Mesenteric fat pad (tissue), 1 donor: ENCODE measurements around the gene TAF7L. TPM values are rescaled to one million over a fixed set of nuclear protein-coding genes. Genes with fewer than 3 reads are reported as not detected.
"Not testable (repeated sequence)": the region's sequence is repeated elsewhere in the genome, so short reads cannot be mapped to it uniquely, and the experiment has no call there.

Experiments
- DNase-seq: peaks from one replicate; pipeline ENCODE4 v3.0.0-alpha.2; 2020; ENCODE audit warnings: low spot score
- long read RNA-seq: library from polyadenylated mRNA; unstranded; transcript quantifications from one replicate; pipeline ENCODE4 v2.0.0, GENCODE V29; 2020
- total RNA-seq: library from RNA; stranded (reverse); fragmentation: NEBNext Ultra II Directional; extraction: Animal tissue kit (Norgen Biotek cat#: 25700); gene quantifications from one replicate; pipeline ENCODE4 v1.2.1, GENCODE V29; 2021
- donor health status: DM: yes; HTN: yes; CAD: no.

TAF7L gene, protein sequence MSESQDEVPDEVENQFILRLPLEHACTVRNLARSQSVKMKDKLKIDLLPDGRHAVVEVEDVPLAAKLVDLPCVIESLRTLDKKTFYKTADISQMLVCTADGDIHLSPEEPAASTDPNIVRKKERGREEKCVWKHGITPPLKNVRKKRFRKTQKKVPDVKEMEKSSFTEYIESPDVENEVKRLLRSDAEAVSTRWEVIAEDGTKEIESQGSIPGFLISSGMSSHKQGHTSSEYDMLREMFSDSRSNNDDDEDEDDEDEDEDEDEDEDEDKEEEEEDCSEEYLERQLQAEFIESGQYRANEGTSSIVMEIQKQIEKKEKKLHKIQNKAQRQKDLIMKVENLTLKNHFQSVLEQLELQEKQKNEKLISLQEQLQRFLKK
- total RNA-seq = 0.26 TPM
- long read RNA-seq = 0 reads

DNA sequence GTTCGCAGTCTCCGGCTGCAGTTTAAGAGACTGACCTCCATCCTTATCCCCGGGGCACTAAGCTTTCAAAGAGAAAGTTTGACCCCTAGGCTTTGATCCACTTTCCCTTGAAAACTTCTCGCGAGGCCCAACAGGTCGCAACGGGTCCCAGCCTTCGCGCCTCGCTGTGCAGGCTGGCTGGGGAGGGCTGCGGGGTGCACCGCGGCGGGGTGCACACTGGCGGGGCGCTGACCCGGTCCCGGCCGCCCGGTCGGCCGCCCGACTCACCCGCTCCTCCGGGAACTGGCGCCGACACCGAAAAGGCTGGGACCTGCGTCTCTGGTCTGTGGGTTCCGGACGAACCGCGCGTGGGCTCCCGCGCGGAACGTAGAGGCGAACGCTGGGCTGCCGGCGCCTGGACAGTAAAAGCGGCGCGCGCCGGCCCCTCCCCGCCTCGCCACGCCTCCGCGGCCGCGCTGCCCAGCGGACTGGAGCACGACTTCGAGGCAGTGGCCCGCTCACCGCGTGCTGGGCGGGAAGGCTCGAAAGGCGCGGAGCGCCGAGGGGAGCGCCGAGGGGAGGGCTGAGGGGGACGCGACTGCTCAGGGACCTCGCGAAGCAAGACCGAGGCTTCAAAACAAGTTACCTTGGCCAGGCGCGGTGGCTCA is at the start of gene TAF7L:
TSS of gene TAF7L (minus strand) at position 378 of the 647 bp plus-strand sequence. CDS start 3,791 bp downstream, outside the sequence.
- DNase-seq = no peak

DNA sequence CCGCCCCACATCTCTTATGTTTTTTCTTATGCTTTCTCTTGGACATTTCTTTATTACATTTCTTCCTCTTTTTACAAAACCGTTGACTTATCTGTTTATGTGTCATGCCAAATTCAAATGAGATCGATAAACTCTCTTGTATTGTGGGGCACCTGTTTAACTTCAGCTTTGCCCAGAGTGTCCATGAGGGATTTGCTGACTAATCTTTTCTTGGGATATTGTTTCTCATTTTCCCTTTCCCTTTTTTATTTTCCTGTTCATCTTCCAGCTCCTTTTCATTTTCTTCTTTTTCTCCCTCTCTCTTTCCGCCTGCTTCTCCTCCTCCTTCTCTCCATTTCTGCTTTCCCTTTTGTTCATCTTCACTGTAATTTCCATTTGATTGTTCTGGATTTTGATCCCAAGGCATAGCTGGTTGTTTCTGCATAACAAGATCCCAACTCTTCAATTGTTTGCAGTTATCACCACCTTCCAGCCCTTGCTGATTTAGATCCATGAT is 46.7 kb upstream of the TAF7L start:
- DNase-seq = no peak

GRCh38 chrX:101334310-101334709 is 43.2 kb upstream of the TAF7L start:
- DNase-seq = not testable (repeated sequence)

DNA sequence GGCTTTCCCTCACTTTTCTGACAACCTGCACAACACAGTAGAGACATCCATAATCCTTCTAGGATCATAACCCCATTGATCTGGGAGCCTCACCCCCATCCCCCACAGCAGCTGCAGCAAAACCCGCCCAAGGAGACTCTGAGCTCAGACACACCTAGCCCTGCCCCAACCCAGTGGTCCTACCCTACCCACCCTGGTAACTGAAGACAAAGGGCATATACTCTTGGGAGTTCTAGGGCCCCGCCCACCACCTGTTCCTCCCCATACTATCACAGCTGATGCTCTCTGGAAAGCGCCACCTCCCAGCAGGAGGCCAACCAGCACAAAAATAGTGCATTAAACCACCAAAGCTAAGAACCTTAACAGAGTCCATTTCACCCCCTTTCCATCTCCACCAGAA is 35.5 kb upstream of the TAF7L start:
- DNase-seq = not testable (repeated sequence)

GRCh38 chrX:101303790-101304189 is 12.7 kb upstream of the TAF7L start:
- DNase-seq = no peak

DNA sequence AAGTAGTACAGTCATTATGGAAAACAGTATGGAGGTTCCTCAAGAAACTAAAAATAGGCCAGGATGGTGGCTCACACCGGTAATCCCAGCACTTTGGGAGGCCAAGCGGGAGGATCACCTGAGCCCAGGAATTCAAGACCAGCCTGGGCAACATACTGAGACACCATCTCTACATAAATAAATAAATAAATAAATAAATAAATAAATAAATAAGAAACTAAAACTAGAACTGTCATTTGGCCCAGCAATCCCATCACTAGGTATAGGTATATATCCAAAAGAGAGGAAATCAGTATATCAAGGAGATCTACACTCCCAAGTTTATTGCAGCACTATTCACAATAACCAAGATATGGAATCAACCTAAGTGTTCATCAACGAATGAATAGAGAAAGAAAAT is 4.5 kb upstream of the TAF7L start:
- DNase-seq = not testable (repeated sequence)

DNA sequence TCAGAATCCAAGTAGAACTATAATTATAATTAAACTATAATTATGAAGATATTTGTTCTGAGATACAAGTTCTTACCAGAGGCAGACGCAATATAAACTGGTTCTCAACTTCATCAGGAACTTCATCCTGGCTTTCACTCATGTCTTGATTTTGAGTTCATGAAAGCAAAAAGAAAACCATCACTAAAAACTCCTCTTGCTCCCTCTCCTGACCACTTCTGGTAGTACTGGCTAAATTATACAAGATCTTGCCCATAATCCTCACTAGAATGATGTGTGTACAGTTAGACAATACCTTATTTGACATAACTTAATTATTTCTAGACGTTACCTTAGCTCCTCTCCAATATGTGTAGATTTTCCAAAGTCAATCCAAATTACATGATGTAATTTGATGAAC is 3.7 kb downstream of the TAF7L start:
- DNase-seq = no peak

GRCh38 chrX:101276238-101276637 is 14.9 kb downstream of the TAF7L start:
- DNase-seq = no peak

GRCh38 chrX:101274198-101274597 is 16.9 kb downstream of the TAF7L start:
- no peak for DNase-seq

- DNase-seq = no peak
These were observed 25.2 kb downstream of the TAF7L start for GRCh38 chrX:101265869-101266428.

DNA sequence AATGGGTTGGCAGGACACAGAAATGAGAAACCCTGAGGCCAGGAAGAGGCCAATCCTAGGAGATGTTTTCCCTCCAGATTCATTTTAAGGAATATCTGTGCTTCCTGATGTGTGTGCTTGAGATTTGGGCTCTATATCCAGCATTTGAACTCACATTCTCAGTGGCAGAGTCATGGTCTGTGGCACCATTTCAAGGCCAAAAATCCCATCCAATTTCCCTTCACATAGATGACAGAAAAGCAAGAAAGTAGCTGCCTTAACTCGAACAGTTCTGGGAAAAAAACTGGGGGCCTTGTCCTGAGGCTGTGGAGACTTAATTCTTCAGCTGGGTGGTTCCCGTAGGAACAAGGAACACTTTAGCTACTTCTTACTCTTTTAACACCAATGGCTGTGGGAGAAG is 27.4 kb downstream of the TAF7L start:
- no peak for DNase-seq

DNA sequence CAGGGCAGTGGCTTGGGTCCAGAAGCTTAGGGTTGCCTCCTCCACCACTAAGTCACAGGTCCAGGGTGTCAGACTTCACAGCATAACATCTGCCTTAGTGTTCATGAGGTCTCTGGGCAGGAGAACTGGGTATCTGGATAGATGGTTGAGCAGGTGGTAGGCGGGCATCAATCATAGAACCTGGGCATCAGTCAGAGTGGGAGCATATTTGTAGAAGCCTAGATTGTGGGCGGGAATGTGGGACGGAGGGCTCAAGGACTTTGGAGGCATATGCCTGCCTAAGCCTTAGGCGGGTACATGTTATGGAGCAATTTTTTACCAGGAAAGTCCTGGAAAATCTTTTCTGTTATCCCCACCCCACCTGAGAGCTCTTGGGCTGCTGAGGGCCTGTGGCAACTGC is 28.5 kb downstream of the TAF7L start:
- no peak for DNase-seq

GRCh38 chrX:101260435-101260834 is 30.7 kb downstream of the TAF7L start:
- DNase-seq = no peak

- DNase-seq = no peak
These were observed 32.9 kb downstream of the TAF7L start for GRCh38 chrX:101258259-101258581.

GRCh38 chrX:101257448-101258258 is 33.5 kb downstream of the TAF7L start:
- no peak for DNase-seq

- no peak for DNase-seq
These were observed 38.5 kb downstream of the TAF7L start for GRCh38 chrX:101252634-101253033.

- no peak for DNase-seq
These were observed 49.6 kb downstream of the TAF7L start for GRCh38 chrX:101241531-101241930.

- no peak for DNase-seq
These were observed 54.1 kb downstream of the TAF7L start for GRCh38 chrX:101237041-101237440.

- no peak for DNase-seq
These were observed 58.8 kb downstream of the TAF7L start for GRCh38 chrX:101232316-101232715.

DNA sequence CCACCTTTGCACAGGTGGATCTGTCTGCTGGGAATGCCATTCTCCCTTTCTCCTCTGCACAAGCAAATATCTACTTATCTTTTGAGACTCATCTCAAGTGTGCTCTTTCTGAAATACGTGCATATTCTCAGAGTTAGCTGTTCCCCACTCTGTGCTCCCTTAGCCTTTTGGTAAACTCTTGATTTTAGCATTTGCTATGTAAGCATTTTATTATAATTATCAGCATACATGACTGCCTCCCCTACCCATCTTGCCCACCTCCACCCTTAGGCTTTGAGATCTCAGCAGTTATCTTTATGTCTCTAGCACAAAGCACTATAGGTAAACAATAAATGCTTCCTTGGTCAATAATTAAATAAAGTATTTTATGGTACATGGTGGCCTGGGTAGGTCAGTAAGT is 60.1 kb downstream of the TAF7L start:
- no peak for DNase-seq

DNA sequence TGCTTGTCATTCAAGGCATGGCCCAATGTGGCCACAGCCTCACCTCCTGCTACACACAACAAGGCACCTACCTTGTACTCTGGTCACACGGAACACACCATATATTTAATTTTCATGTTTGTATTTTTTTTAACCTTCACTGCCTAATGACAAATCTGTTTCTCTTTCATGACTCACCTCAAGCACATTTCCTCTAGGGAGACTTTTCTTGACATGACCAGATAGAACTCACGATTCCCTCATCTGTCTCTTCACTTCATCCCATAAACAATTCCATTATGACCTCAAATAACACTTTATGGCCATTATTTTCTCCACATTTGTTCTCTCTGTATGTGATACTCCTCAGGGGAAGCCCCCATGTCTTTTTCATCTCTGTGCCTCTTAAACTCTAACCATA is 60.5 kb downstream of the TAF7L start:
- no peak for DNase-seq

DNA sequence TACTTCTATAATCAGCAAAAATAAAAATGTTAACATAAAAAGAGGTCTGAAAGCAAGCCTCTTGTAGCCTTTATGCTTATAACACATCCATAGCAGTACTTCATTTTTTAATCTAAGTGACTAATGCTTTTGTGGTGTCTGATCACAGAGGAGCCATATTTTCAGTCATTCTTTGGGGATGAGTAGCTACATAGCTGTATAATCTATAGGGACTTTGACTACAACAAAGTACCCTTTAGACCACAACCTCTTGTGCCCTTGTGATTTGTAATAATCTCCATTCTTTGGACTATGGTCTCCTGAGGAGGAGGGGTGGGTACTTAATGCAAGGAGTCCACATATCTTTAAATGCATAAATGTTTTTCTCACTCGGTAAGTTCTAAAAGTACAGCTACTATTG is 62.0 kb downstream of the TAF7L start:
- no peak for DNase-seq
